ENCODE results near the gene DHX35. TPM values are rescaled to one million over a fixed set of nuclear protein-coding genes. Genes with fewer than 3 reads are reported as not detected.

DHX35 gene
- total RNA-seq, 1 donor from 2014 or later, result 6.2 TPM

DNA sequence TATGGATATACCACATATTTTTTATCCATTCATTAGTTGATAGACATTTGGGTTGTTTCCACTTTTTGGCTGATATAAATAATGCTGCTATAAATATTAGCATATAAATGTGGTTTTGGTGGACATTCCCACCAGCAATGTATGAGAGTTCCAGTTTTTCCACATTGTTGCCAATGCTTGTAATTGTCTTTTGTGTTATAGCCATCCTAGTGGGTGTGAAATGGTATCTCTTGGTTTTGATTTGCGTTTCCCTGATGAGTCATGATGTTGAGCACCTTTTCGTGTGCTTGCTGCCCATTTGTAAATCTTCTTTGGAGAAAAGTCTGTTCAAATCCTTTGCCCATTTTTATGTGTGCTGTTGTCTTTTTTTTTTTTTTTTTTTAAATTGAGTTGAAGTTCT is 54.4 kb downstream of the DHX35 start:
- no peak for DNase-seq (ENCODE audit: low spot score)
- no peak for ATAC-seq

- DNase-seq (ENCODE audit: low spot score) (no peak), ATAC-seq (no peak)
Measured at GRCh38 chr20:39019027-39019426, 56.9 kb downstream of the DHX35 start.

DNA sequence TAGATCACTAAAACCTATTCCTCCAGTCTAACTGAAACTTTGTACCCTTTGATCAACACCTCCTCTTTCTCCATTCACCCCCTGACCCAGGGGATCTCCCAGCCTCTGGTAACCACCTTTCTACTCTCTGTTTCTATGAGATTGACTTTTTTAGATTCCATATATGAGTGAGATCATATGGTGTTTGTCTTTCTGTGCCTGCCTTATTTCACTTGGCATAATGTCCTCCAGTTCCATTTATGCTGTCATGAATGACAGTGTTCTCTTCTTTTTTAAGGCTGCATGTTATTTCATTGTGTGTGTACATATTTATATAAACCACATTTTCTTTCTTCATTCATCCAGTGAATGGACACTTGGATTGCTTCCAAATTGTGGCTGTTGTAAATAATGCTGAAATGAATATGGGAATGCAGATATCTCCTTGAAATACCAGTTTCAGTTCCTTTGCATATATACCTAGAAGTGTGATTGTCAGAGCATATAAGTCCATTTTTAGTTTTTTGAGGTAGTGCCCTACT is 57.7 kb downstream of the DHX35 start:
- ATAC-seq, result no peak

DNA sequence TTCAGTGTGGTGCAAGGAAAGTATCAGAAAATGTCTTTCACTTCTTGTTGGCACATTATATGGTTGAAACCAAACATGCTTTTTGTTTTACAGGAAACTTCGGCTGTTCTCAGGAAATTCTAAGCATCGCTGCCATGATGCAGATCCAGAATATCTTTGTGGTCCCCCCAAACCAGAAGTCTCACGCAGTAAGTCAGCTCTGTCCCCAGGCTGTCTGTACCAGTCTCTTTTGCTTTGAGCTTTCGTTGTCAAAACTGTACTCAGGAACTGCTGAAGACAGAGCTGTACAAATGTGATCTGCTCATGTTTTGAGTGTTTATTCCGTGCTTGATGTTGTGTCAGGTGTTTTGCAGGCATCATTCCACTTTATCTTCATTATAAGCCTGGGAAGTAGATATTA is 59.6 kb downstream of the DHX35 start:
- ATAC-seq (no peak), DNase-seq (ENCODE audit: low spot score) (no peak)

More for the DNA sequence above, 57.7 kb downstream of the DHX35 start:
- DNase-seq (ENCODE audit: low spot score), result no peak

GRCh38 chr20:39025883-39026282 is 63.7 kb downstream of the DHX35 start:
- ATAC-seq (no peak), DNase-seq (ENCODE audit: low spot score) (no peak)

- ATAC-seq (no peak), DNase-seq (ENCODE audit: low spot score) (no peak)
Measured at GRCh38 chr20:39029364-39029763, 67.2 kb downstream of the DHX35 start.

DNA sequence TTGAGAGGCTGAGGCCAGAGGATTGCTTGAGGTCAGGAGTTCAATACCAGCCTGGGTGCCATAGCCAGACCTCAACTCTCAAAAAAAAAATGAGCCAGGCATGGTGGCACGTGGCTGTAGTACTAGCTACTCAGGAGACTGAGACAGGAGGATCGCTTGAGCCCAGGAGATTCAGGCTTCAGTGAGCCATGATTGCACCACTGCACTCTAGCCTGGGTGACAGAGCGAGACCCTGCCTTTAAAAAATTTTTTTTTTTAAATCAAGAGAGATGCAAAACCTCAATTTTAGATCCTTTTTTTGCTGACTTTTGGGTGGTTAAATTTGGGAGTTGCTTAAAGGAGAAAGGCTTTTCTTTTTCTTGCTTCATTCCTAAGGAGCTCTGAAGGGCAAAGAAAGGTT is 70.9 kb downstream of the DHX35 start:
- ATAC-seq (no peak), DNase-seq (ENCODE audit: low spot score) (no peak)

DNA sequence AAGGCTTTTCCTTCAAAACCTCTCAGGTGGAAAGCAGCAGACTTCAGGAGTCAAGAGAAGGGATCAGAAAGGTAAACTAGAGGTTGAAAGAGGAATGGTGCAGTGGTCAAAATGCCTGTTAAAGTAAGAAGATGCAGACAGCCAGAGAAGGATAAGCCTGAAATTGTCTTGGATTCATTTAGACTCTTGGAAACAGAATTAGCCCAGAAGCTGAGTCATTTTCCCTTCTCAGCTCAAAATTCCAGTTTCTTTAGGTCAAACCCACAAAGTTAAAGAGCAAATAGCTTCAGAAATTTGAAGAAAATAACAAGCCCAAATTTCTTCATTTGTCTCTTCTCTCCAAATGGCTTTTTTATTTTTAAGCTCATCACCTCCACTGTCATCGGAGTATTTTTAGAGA is 73.9 kb downstream of the DHX35 start:
- DNase-seq (ENCODE audit: low spot score) (no peak), ATAC-seq (no peak)

DNA sequence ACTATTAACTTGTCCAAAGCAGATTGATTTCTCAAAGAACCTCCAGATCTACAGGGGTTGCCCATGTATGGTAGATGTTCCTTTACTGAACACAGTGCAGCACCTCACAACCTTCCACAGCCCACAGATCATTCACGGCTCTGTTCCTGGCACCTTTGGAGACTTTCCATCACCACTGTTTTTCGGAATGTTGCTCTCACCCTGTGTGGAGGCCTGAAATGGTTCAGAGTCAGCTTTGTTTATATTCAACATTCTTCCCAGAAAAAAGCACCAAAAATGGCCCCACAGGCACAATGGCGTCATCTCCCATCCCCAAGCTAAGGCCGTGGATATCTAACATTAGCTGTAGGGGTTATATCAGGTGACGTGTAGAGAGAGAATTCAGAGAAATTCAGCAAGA is 74.7 kb downstream of the DHX35 start:
- no peak for DNase-seq (ENCODE audit: low spot score)
- no peak for ATAC-seq

DNA sequence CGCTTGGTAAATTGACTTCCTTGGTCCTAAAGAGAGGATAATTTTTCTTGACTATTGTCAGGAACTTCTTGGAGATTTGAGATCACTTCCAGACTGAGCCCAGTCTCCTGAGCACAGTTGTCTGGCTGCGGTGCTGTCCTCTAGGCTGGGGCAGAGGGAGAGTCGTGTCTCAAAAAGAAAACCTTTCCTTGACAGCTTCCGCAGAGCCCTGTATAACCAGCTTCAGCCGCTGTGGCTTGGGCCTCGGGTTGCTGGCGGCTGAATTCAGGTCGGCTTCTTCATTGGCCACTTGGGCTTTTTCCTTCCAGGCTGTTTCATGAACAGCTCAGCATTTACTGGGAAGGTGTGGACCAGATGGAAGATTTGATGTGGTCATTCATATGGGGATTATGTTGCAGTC is 75.9 kb downstream of the DHX35 start:
- ATAC-seq, result no peak
- DNase-seq (ENCODE audit: low spot score), result no peak

DNA sequence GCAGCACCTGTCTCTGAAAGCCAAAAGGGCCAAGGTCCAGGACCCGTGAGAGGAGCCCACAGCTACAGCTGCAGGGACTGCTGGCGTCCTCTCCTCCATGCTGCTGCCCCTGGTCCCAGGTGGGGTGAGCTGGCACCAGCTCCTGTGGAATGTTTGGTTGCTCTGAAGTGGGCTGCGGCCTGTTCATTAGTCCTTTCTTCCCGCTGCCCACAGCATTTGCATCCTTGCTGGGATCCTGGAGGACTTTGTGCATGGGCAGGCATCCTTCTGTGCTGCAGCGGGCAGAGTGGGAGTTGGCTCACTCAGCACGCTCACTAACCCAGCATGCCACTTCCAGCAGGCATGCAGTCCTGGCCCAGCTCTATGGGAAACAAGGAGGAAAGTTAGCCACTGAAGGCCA is 76.4 kb downstream of the DHX35 start:
- ATAC-seq, result no peak
- no peak for DNase-seq (ENCODE audit: low spot score)

DNA sequence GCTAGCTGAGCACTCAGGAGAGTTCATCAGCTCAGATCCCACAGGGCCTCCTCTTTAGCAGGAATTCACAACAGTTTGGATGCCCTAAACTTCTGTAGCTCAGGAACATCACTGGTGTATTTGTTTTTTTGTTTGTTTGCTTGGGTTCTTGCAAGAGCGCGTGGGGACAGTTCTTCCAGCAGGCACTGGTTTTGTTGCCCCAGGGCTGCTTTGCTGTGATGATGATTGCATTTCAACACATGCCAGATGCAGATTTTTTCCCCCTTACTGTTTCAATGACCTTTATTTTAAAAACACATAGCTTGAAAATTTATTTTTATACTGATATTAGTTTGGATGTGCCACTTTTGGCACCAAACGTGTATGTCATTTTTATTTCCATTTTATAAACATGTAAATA is 77.1 kb downstream of the DHX35 start:
- DNase-seq (ENCODE audit: low spot score), result no peak
- ATAC-seq, result no peak

DNA sequence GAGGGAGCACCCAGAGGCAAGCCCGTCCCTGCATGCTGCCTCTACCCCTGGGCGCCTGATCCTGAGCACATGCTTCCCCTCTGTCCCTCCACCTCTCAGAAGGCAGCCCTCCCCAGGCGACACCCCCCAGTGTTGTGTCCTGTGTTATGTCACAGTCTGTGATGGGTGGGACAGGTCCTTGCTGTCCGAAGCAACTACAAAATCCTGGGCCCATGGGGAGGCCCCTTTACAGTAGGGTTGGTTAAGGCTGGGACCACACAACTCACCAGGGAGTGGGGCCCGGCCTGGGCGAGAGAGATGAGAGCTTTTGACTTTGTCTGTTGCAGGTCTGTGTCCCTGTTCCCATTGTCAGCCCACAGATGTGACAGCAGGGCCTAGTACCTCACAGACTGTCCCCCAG is 78.0 kb downstream of the DHX35 start:
- no peak for DNase-seq (ENCODE audit: low spot score)
- no peak for ATAC-seq

DNA sequence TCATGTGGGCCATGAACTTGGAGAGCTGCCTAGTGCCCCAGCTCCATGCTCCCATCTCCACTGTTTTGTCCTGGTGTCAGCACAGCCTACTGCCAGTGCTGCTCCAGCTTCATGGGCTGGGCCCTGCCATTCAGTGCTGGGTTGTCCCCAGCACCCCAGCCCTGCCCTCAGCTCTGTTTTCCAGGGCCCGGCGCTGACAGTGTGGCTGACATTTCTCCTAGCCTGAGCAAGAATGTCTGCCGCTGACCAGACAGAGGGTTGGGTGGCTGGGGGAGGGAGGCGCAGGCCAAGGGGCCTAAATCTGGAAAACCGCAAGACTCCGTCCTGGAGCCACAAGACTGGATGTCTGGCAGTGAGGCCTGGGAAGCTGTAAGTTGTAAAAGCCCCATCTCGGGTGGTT is 78.9 kb downstream of the DHX35 start:
- ATAC-seq, result no peak
- no peak for DNase-seq (ENCODE audit: low spot score)

DNA sequence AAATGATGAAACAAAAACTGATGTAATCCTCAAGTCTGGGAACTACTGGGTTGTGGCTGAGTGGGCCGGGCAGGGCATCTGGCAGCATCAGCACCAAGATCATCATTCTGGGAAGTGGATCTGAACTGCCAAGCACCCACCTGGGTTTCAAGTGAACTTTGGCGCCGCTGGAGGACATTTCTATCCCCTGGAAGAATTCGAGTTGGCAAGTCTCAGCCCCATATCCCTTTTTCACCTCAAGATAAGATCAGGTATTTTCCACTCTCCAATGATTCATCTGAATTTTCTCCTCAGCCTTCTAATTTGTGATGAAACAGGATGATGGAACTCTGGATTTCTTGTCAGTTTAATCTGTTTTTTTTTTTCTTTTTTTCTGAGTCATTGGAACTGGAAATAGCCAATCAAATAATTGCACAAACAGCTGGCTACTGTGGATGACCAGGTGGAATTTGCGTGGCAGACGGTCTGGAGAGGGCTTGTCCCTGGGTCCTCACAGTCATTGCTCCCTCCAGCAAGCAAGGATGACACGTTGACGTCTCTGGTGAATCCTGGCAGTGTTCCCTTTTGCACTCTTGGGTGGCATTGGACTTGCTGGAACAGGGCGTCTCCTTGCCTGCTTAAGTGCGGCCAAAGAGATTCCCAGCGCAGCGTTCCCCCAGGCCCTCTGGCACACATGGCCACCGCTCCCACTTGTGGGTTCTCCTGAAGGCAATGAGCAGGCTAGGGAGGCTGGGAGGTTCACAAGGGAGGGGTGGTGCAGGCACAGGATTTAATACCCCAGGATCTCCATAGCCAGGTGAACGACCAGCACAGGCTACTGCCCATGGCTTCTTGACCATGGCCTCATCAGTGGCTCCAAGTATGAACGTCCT is 80.4 kb downstream of the DHX35 start:
- no peak for ATAC-seq
- DNase-seq (ENCODE audit: low spot score), result no peak

- ATAC-seq (no peak), DNase-seq (ENCODE audit: low spot score) (no peak)
Measured at GRCh38 chr20:39044501-39044900, 82.4 kb downstream of the DHX35 start.

GRCh38 chr20:39045676-39046075 is 83.5 kb downstream of the DHX35 start:
- no peak for ATAC-seq
- DNase-seq (ENCODE audit: low spot score), result no peak

DNA sequence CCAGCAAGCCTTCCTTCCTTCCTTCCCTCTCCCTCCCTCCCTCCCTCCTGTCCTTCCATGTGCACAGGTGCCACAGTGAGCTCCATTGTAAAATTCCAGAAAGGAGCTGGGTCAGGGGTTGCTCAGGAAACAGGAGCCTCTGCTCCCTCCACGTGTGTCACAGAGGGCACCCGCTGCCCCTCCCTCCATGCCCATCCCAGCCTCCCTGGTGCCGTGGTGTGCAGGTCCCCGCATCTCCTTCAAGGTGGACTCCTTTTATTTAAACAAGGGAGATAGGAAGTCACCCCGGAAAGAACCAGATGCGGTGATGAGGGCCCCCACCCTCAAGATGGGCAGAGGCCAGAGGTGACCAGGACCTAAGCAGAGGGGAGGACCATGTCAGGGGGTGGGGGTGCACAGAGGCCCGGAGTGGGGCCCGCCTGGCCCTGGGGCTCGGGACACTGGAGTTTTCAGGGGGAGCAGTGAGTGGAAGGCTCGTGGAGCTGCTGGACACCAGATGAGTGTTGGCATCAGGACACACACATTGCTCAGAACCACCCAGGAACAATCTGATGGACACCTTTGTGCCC is 85.4 kb downstream of the DHX35 start:
- ATAC-seq, result no peak
- DNase-seq (ENCODE audit: low spot score), result no peak

GRCh38 chr20:39048000-39048696 is 86.0 kb downstream of the DHX35 start:
- ATAC-seq (peak; percentile 86), DNase-seq (ENCODE audit: low spot score) (peak; percentile 83)

DNA sequence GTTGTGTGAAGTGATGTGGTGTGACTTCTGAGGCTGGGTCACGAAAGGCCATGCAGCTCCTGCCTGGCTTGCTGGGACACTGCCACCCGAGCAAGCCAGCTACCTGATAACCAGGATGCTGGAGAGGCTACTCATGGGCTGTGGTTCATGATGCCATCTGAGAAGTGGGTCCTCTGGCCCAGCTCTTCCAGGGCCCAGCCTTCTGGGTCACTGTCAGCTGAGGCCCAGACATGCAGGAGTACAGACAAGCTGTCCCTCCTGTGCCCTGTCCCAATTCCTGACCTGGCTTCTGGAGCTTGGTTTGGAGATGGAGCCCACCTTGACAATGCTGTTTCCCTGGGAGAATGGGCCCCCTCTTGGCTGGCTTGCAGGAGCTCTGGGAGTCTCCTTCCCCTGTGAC is 87.0 kb downstream of the DHX35 start:
- ATAC-seq (no peak), DNase-seq (ENCODE audit: low spot score) (no peak)

DNA sequence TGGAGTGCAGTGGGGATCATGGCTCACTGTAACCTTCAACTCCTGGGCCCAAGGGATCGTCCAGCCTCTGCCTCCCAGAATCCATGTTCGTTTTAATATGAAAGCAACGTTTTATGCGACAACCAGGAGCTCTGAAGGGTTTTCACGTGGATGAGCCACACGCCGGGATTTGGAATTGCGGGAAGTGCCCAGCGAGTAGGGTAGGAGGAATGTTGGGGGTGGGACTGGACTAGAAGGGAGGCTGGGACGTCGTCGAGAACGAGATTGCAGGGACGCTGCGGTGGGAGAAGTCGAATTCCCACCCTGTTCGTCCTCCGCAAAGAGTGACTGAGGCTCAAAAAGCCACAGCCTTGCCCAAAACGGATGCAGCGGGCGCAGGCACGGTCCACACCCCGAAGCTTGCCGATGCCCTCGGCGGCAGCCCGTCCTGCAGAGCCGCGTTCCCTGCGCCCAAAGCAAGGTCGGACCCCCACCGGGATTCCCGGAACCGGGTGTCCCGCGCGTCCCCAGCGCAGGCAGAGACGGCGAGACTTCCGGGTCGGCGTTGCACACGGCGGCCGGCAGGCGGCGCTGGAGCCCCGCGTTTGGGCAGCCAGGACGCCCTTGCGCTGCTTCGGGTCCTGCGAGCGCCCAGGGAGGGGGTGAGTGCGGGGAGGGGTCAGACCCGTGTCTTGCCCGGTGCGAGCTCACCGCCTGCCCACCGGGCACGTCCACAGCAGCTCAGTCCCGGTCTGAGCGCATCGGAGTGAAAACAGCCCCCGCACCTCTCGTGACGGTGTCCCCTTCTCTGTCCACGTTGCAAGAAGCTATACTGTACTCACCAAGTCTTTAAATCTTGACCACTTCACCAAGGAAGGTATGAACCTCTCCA is 87.8 kb downstream of the DHX35 start:
- DNase-seq (ENCODE audit: low spot score) (peak; percentile 83), ATAC-seq (peak; percentile 91)

Data from left lobe of liver (tissue), 2 donors.